ENCODE data around the gene IZUMO4.

GRCh38 chr19:2080336-2080988 is 16.3 kb upstream of the IZUMO4 start:
- TF ChIP-seq TEAD4 (IDR thresholded peaks at IDR 0.05) (no peak), EGR1 (IDR thresholded peaks at IDR 0.05) (no peak), EP300 (IDR thresholded peaks at IDR 0.05; ENCODE audit: borderline replicate concordance) (no peak), REST (IDR thresholded peaks at IDR 0.05; ENCODE audit: low read depth) (no peak), FOXM1 (IDR thresholded peaks at IDR 0.05; ENCODE audit: borderline replicate concordance, low read depth) (no peak), ZBTB7A (IDR thresholded peaks at IDR 0.05; ENCODE audit: low read depth) (no peak), TCF12 (IDR thresholded peaks at IDR 0.05; ENCODE audit: low read depth) (no peak), TAF1 (IDR thresholded peaks at IDR 0.05; ENCODE audit: low read depth) (no peak), CREB1 (IDR thresholded peaks at IDR 0.05; ENCODE audit: low read depth) (no peak), CEBPB (IDR thresholded peaks at IDR 0.05) (no peak)

Measured in Ishikawa (cell line).